Gastroesophageal sphincter (tissue), 3 donors: ENCODE data around the gene ATXN7L3.

Experiments used
- CTCF ChIP-seq, 4 experiments: fragments of 200-600 bp in 2 of 4; fragments of 450-650 bp in 2 of 4; sonication (generic) in 1 of 4; IDR thresholded peaks; one replicate each; pipeline ENCODE4 v1.5.1; 2017 to 2019; ENCODE audit warnings: antibody characterized with exemption in 4 of 4, mild to moderate bottlenecking in 2 of 4, moderate library complexity in 2 of 4
- EP300 ChIP-seq: sonication (generic); formaldehyde crosslinking; IDR thresholded peaks from one replicate; pipeline ENCODE4 v1.6.1; 2017; ENCODE audit warnings: antibody characterized with exemption, mild to moderate bottlenecking
- POLR2AphosphoS5 ChIP-seq: sonication (generic); formaldehyde crosslinking; IDR thresholded peaks from one replicate; pipeline ENCODE4 v1.6.1; 2017; ENCODE audit warnings: antibody characterized with exemption

GRCh38 chr17:44217738-44218343 lies 18.2 kb upstream of the ATXN7L3 start:
- TF ChIP-seq EP300 (no peak), CTCF (IDR thresholded peaks at IDR 0.05) (no peak), POLR2AphosphoS5 (no peak)
